ENCODE results near the gene MSANTD2. TPM values are rescaled to one million over a fixed set of nuclear protein-coding genes. Genes with fewer than 3 reads are reported as not detected.
A peak's percentile ranks its signal among the peaks of the same experiment; 100 is the strongest.

The MSANTD2 gene
- total RNA-seq, 4 donors from 2014 or later = 5.2 to 16.4 (median 6.7) TPM

DNA sequence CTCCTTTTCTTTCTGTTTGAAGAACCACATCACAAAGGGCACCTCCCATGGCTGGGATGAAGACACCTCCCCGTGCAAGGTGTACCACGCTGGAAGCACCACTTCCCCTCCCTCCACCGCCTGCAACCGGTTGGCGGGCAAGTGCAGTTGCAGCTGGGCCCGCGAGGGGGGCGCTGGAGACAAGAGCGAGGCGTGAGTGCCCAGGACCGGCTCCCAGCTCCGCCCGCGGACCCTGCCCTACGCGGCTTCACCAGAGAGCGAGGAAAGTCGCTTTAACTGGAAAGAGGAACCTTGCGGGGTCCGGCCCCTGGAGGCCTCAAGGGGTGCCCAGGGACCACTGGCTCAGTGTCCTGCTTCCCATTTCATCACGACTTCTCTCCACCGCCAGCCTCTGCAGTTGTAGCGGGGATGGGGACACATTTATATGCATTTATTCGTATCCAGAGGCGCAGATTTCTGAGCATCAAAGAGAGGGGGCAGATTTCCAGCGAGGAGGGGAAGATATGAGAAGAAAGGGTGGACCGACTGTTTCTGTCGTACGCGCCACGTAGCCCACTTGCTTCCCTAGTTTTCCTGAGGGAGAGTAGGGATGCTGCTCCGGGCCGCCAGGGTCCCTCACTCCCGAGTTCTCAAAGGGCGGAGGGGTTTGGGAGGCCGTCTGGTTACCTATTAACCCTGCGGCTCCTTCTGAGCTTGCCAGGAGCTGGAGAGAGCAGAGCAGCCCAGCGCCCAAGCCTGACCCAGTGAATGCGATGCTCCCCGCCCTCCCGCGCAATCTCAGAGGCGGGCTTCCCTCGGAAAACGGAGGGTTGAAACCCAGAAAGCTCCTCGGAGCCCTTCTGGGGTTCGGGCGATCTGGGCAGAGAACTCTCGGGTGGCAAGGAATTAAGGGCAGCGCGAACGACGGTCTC, 41.6 kb downstream of the MSANTD2 start:
- 14 to 40% methylated on average over 1 to 19 of the region's 53 CpGs for WGBS, 2 donors
- peaks cover 0 to 2% (median 0%) of the 10 kb centered on the region in 3 donors for H3K36me3 ChIP-seq
- DNase-seq = no peak
- peak overlapping the region; percentile 32 to 77 (median 55) for H3K4me3 ChIP-seq
- intact Hi-C loops (cut with DNase I) = no loop called here
- H3K27ac ChIP-seq = peak overlapping the region; percentile 43 to 91 (median 84)
- H3K9me3 ChIP-seq = no peaks in the 10 kb centered on the region
- H3K27me3 ChIP-seq = peaks cover 6 to 79% (median 24%) of the 10 kb centered on the region in 4 donors
- no peak for TF ChIP-seq POLR2A (IDR thresholded peaks at IDR 0.05)
- TF ChIP-seq, protein P1, sequence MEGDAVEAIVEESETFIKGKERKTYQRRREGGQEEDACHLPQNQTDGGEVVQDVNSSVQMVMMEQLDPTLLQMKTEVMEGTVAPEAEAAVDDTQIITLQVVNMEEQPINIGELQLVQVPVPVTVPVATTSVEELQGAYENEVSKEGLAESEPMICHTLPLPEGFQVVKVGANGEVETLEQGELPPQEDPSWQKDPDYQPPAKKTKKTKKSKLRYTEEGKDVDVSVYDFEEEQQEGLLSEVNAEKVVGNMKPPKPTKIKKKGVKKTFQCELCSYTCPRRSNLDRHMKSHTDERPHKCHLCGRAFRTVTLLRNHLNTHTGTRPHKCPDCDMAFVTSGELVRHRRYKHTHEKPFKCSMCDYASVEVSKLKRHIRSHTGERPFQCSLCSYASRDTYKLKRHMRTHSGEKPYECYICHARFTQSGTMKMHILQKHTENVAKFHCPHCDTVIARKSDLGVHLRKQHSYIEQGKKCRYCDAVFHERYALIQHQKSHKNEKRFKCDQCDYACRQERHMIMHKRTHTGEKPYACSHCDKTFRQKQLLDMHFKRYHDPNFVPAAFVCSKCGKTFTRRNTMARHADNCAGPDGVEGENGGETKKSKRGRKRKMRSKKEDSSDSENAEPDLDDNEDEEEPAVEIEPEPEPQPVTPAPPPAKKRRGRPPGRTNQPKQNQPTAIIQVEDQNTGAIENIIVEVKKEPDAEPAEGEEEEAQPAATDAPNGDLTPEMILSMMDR (IDR thresholded peaks at IDR 0.05) = peak; percentile 34 to 81 (median 72)
- H3K4me1 ChIP-seq = peaks cover 34 to 69% (median 34%) of the 10 kb centered on the region in 3 donors

DNA sequence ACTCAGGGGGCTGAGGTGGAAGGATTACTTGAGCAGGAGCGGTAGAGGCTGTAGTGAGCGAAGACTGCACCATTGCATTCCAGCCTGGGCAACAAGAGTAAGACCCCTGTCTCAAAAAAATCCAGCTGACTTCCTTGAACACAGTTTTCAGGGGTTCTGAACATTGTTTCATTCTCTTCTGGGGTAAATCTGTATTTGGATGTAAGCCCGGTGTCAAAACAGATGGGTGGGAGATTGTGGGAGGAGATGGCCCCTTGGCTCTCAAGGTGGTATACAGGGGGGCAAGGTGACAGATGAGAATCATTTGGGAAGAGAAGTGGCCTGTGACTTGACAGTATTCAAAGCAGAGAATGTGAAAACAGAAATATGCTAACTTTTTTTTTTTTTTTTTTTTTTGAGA, 42.9 kb downstream of the MSANTD2 start:
- intact Hi-C loops (cut with DNase I) = no loop called here
- Histone ChIP-seq H3K4me3 (no peak overlapping the region), H3K4me1 (peaks cover 28 to 69% (median 31%) of the 10 kb centered on the region in 3 donors), H3K36me3 (peaks cover 0 to 5% (median 0%) of the 10 kb centered on the region in 3 donors), H3K27me3 (peaks cover 6 to 80% (median 24%) of the 10 kb centered on the region in 4 donors), H3K9me3 (no peaks in the 10 kb centered on the region), H3K27ac (no peak overlapping the region)
- no peak for DNase-seq
- 57 to 72% methylated on average over 2 to 3 of the region's 3 CpGs for WGBS, 2 donors
- TF ChIP-seq, protein P1 (IDR thresholded peaks at IDR 0.05) = no peak
- no peak for TF ChIP-seq POLR2A (IDR thresholded peaks at IDR 0.05)

DNA sequence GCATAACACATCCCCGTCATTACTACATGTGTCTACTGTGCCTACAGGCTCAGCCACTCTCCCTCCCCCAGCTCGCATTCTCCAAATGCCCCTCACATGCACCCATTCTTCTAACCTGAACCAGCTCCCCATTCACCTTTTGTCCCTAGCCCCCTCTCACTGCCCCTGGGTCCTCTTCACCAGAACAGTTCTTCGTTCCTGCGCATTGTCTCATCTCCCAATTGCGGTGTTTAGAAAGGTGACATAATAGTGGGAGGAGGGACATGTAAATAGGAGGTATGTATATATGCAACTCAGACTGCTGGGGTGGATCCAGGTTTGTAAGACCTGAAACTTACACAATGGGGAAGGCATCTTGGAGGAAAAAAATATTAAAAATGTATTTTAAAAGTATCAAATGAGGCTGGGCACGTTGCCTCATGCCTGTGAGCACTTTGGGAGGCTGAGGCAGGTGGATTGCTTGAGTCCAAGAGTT, 43.4 kb downstream of the MSANTD2 start:
- Histone ChIP-seq H3K36me3 (peaks cover 0 to 5% (median 0%) of the 10 kb centered on the region in 3 donors), H3K27me3 (peaks cover 6 to 80% (median 25%) of the 10 kb centered on the region in 4 donors), H3K4me1 (peaks cover 28 to 69% (median 33%) of the 10 kb centered on the region in 3 donors), H3K9me3 (no peaks in the 10 kb centered on the region), H3K27ac (no peak overlapping the region), H3K4me3 (no peak overlapping the region)
- TF ChIP-seq, protein P1 (IDR thresholded peaks at IDR 0.05) = no peak
- no peak for TF ChIP-seq POLR2A (IDR thresholded peaks at IDR 0.05)
- WGBS, 2 donors = 33 to 43% methylated on average over 6 of the region's 6 CpGs
- no peak for DNase-seq
- intact Hi-C loops (cut with DNase I) = no loop called here

DNA sequence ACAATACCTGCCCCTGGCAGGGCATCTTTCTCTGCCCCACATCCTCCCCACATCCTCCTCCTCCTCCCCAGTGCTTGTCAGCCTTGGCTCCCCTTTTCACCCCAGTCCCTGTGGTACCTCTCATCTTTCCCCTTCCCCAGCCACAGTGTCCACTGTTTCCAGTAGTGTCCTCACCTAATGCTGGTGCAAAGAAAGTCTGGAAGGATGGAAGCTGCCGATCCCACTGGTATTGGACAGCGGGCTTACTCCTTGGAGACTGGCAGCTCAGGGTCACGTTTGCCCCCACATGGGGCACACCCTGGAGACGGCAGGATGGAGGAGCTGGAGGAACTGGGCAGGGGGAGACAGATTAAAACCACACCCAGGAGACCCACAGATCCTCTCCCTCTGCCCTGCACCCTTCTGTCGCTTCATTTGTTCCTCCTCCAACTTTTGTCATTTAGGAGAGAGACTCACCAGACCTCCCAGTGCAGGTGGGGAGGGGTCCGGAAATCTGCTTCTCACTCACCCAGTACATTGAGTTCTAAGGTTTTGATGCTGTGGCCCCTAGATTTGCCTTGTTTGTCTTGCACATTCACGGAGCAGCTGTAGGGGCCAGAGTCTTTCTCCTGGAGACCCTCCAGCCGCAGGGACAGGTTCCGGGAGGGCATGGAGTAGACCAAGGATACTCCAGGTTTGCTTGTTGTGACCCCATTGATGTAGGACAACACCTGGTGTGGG, 44.0 kb downstream of the MSANTD2 start:
- WGBS, 2 donors = 55 to 64% methylated on average over 5 to 9 of the region's 9 CpGs
- Histone ChIP-seq H3K36me3 (peaks cover 0 to 5% (median 0%) of the 10 kb centered on the region in 3 donors), H3K9me3 (no peaks in the 10 kb centered on the region), H3K4me3 (no peak overlapping the region), H3K27me3 (peaks cover 6 to 80% (median 24%) of the 10 kb centered on the region in 4 donors), H3K4me1 (peaks cover 32 to 67% (median 36%) of the 10 kb centered on the region in 3 donors), H3K27ac (no peak overlapping the region)
- TF ChIP-seq POLR2A (IDR thresholded peaks at IDR 0.05) = no peak
- TF ChIP-seq, protein P1 (IDR thresholded peaks at IDR 0.05) = no peak
- DNase-seq = no peak
- intact Hi-C loops (cut with DNase I) = no loop called here

Measured in esophagus squamous epithelium (tissue), 5 donors.